ENCODE data around the gene NAAA. TPM values are rescaled to one million over a fixed set of nuclear protein-coding genes. Genes with fewer than 3 reads are reported as not detected.
A peak's percentile ranks its signal among the peaks of the same experiment; 100 is the strongest.
"Not testable (repeated sequence)": the region's sequence is repeated elsewhere in the genome, so short reads cannot be mapped to it uniquely, and the experiment has no call there.

The NAAA gene
- total and polyA plus RNA-seq, 5 experiments from 2014 or later, result 63.1 to 87.9 (median 81.0) TPM

DNA sequence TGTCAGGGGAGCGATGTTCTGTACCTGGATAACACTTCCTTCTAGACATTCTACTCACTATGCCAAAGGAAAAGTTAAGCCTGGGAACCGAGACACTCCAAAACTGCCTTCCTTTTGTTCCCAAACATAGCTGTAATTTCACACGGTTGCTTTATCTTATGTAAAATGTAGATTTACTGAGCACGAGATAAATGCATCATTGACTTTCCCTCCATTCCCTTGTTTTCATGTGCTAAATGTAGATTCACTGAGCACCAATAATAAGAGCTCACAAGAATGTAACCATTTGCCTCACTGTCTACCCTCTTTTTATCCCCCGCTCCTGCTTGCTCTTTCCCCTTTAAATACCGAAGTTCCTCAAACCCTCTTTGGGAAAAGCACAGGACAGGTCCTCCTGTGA lies 27.8 kb downstream of the NAAA start:
- Mint-ChIP-seq H3K27me3 (no peaks in the 10 kb centered on the region), H3K4me3 (no peak overlapping the region), H3K9me3 (peaks cover 0 to 6% (median 0%) of the 10 kb centered on the region in 9 donors), H3K4me1 (peaks cover 0 to 4% (median 0%) of the 10 kb centered on the region in 4 donors), H3K36me3 (peaks cover 0 to 64% (median 30%) of the 10 kb centered on the region in 3 donors), H3K27ac (peak overlapping the region in 2 of 10 donors; percentile 23 to 47)
- POLR2A ChIA-PET, result no interaction called here
- DNase-seq (no peak), ATAC-seq (no peak)

DNA sequence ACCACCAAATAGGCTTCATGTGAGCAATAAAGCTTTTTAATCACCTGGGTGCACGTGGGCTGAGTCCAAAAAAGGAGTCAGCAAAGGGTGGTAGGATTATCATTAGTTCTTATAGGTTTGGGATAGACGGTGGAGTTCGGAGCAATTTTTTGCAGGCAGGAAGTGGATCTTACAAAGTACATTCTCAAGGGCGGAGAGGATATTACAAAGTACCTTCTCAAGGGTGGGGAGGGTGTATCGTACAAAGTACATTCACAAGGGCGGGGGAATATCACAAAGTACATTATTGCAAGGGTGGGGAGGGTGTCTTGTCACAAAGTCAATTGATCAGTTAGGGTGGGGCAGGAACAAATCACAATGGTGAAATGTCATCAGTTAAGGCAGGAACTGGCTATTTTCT lies 30.0 kb downstream of the NAAA start:
- DNase-seq, H3K4me1 Mint-ChIP-seq, H3K27ac Mint-ChIP-seq, H3K4me3 Mint-ChIP-seq, ATAC-seq, H3K27me3 Mint-ChIP-seq, H3K9me3 Mint-ChIP-seq, POLR2A ChIA-PET: not testable (repeated sequence)
- peaks cover 0 to 45% (median 26%) of the 10 kb centered on the region in 3 donors for H3K36me3 Mint-ChIP-seq

DNA sequence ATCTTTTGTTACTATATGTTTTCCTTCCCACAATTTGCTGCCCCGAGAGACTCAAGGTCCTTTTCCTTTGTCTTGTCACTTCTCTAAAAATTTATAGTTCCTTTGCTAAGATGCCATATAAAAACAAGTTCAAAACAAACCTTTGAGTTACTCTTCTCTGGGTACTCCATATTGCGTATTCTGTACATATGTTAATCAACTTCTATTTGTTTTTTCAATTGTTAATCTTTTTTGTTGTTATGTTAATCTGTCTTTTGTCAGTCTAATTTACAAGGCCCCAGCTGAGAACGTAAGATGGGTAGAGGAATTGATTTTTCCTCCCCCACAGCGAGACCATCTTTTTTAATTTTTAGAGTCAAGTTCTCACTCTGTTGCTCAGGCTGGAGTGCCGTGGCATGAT lies 31.4 kb downstream of the NAAA start:
- Mint-ChIP-seq H3K4me1 (peaks cover 0 to 4% (median 0%) of the 10 kb centered on the region in 4 donors), H3K27me3 (no peaks in the 10 kb centered on the region), H3K27ac (no peak overlapping the region), H3K36me3 (peaks cover 0 to 33% (median 26%) of the 10 kb centered on the region in 3 donors), H3K4me3 (no peak overlapping the region), H3K9me3 (peaks cover 0 to 6% (median 0%) of the 10 kb centered on the region in 9 donors)
- no peak for ATAC-seq
- POLR2A ChIA-PET, result no interaction called here
- DNase-seq, result no peak

DNA sequence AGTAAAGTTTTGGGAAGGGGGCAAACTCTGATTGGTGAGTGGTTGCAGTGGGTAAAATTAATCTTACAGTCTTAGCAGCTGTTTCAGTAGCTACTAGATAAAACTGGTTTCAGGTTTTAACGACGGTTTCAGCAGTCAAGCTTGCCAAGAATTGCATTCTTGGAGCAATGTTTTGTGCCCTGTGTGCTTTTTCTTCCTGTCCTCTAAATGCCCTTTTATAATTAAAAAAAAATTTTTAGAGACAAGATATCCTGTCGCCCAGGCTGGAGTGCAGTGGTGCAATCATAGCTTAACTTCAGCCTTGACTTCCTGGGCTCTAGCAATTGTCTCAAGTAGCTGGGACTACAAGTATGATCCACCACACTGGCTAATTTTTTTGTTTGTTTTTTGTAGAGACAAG lies 32.3 kb downstream of the NAAA start:
- no peak for ATAC-seq
- no peak overlapping the region for H3K4me3 Mint-ChIP-seq
- H3K36me3 Mint-ChIP-seq, result peaks cover 0 to 24% (median 23%) of the 10 kb centered on the region in 3 donors
- peaks cover 0 to 6% (median 0%) of the 10 kb centered on the region in 9 donors for H3K9me3 Mint-ChIP-seq
- no peak overlapping the region for H3K27ac Mint-ChIP-seq
- peaks cover 0 to 4% (median 0%) of the 10 kb centered on the region in 4 donors for H3K4me1 Mint-ChIP-seq
- peaks cover 0 to 5% (median 0%) of the 10 kb centered on the region in 5 donors for H3K27me3 Mint-ChIP-seq
- POLR2A ChIA-PET, result no interaction called here
- no peak for DNase-seq

DNA sequence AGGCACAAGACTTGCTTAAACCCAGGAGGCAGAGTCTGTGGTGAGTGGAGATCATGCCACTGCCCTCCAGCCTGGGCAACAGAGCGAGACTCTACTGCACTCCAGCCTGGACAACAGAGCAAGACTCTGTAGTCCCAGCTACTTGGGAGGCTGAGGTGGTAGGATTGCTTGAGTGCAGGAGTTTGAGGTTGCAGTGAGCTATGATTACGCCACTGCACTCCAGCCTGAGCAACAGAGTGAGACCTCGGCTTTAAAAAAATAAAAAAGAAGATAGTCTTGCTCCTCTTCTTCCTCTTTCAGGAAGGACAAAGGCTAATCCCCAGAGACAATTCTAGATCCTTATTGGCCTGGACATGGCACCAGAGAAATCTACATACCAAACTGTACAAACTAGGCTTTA lies 32.8 kb downstream of the NAAA start:
- ATAC-seq (no peak), DNase-seq (no peak)
- peaks cover 0 to 6% (median 0%) of the 10 kb centered on the region in 9 donors for H3K9me3 Mint-ChIP-seq
- H3K27me3 Mint-ChIP-seq, result peaks cover 0 to 5% (median 0%) of the 10 kb centered on the region in 5 donors
- H3K4me3 Mint-ChIP-seq, result no peak overlapping the region
- peaks cover 0 to 4% (median 0%) of the 10 kb centered on the region in 4 donors for H3K4me1 Mint-ChIP-seq
- peaks cover 0 to 23% (median 18%) of the 10 kb centered on the region in 3 donors for H3K36me3 Mint-ChIP-seq
- no peak overlapping the region for H3K27ac Mint-ChIP-seq
- POLR2A ChIA-PET, result no interaction called here

DNA sequence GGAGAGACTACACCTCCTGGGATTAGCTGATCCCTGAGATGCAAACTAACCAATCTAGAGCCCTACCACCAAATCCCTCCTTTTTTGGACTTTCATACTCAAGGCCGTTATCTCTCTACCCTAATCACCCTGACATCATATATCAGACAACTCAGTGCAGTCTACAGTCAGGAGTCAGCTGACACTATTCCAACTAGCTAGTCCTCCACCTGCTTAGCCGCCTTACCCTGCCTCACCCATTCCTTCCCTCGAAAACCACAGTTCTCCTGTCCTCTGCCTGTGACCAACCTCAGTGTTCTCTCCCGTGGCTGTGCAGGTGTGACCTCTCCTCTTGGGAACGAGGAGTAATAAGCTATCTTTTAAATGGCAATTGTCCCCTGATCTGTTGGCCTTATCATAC lies 36.7 kb downstream of the NAAA start:
- no peak overlapping the region for H3K4me3 Mint-ChIP-seq
- H3K36me3 Mint-ChIP-seq, result no peaks in the 10 kb centered on the region
- peaks cover 0 to 7% (median 3%) of the 10 kb centered on the region in 5 donors for H3K27me3 Mint-ChIP-seq
- POLR2A ChIA-PET, result no interaction called here
- DNase-seq, result no peak
- no peaks in the 10 kb centered on the region for H3K9me3 Mint-ChIP-seq
- ATAC-seq, result no peak
- H3K27ac Mint-ChIP-seq, result no peak overlapping the region
- H3K4me1 Mint-ChIP-seq, result peaks cover 0 to 17% (median under 1%) of the 10 kb centered on the region in 4 donors

DNA sequence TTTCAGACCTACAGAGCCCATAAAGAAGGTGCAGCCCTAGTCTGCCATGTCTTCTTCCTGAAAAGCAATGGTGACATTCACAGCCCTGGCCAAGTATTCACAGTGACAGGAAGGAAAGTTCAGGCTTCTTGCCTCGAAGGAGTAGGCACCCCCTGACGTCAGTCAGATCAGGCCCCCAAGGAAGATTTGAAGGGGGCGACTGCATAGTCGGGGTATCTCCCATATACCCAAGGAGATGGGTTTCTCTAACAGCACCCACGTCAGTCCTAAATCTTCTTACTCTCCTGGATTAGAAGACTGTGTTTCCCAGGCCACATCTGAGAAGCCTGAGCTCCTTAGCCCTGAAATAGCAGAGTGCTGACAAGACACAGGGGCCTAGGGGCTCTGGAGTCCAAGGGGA lies 38.5 kb downstream of the NAAA start, which contains the start of gene PPEF2:
Gene PPEF2 (minus strand): TSS at position 101 of the 400 bp plus-strand sequence. CDS start 6,127 bp downstream, outside the sequence.
- Mint-ChIP-seq H3K4me1 (peaks cover 0 to 14% (median under 1%) of the 10 kb centered on the region in 4 donors), H3K36me3 (peaks cover 0 to 4% (median 0%) of the 10 kb centered on the region in 3 donors), H3K27ac (peak within 1 kb of the TSS in 2 of 10 donors; percentile 17 to 62), H3K4me3 (peak within 1 kb of the TSS in 1 of 10 donors; percentile 13), H3K27me3 (peaks cover 0 to 7% (median 5%) of the 10 kb centered on the region in 5 donors), H3K9me3 (peaks cover 0 to 3% (median 0%) of the 10 kb centered on the region in 9 donors)
- DNase-seq, result no peak
- POLR2A ChIA-PET, result no interaction called here
- ATAC-seq, result no peak

DNA sequence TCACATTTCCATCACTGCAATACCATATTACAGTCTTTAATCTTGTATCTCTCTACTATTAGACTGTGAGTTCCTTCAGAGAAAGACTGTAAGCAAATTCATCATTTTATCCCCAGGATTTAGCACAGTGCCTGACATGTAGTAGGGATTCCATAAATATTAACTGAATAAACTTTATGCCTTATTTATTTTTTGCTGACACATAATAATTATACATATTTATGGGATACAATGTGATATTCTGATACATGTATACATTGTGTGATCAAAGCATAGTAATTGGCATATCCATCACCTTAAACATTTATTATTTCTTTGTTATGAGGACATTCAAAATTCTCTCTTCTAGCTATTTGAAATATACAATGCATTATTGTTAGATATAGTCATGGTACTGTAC lies 42.3 kb downstream of the NAAA start:
- H3K27ac Mint-ChIP-seq, result no peak overlapping the region
- H3K36me3 Mint-ChIP-seq, result peaks cover 0 to 4% (median 0%) of the 10 kb centered on the region in 3 donors
- peaks cover 0 to 5% (median 2%) of the 10 kb centered on the region in 5 donors for H3K27me3 Mint-ChIP-seq
- DNase-seq (no peak), ATAC-seq (no peak)
- peaks cover 0 to 14% (median under 1%) of the 10 kb centered on the region in 4 donors for H3K4me1 Mint-ChIP-seq
- H3K4me3 Mint-ChIP-seq, result no peak overlapping the region
- POLR2A ChIA-PET, result no interaction called here
- peaks cover 0 to 3% (median 0%) of the 10 kb centered on the region in 9 donors for H3K9me3 Mint-ChIP-seq

DNA sequence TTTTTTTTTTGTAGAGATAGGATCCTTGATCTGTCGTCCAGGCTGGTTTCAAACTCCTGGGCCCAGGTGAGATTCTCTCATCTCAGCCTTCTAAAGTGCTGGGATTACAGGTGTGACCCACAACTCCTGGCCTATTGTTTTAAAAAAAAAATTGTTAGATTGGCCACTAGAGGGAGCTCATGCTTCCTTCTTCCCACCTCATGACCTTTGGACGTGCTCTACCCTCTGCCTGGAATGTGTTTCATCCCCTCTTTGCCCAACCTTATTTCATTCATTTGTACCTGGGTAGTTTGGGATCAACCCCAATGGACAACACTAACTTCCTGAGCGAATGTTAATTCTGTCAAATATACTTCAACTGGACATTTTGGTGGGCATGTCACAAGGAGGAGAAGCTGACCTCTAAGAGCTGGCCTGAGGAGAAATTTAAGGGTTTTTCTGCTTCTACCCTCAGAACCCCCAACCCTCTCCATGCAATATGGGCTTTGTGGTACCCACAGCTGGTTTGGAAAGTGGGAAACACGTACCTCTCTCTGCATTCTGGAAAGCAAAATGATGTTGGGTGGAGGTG lies 45.0 kb downstream of the NAAA start:
- Mint-ChIP-seq H3K27me3 (peaks cover 0 to 5% (median 0%) of the 10 kb centered on the region in 5 donors), H3K9me3 (peaks cover 0 to 3% (median 0%) of the 10 kb centered on the region in 9 donors), H3K4me3 (no peak overlapping the region), H3K36me3 (peaks cover 0 to 4% (median 0%) of the 10 kb centered on the region in 3 donors), H3K4me1 (no peaks in the 10 kb centered on the region), H3K27ac (no peak overlapping the region)
- POLR2A ChIA-PET, result interaction anchor here (0.9 kb wide), 1 partner anchor 95 kb away, joined by 3 read pairs; no protein-coding TSS in a partner anchor
- DNase-seq (peak in 4 of 10 donors; percentile 8 to 47 (median 40)), ATAC-seq (peak; percentile 42 to 60)

DNA sequence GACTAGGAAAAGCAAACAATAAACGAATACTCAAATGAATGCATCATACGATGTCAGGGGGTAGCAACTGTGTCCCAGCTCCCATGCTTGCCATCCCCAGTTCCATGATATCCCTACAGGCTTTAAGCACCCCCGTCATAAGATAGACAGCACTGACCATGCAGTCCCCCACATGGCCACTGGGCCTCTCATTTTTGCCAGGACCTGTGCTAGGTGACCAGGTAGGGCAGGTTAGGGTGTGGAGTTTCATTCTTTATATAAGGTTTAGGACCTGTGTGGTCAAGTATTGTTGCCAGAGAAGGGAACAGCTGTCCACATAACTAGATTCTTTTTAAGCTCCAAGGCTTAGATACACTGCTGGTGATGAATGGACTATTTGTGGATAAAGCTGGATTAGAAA lies 48.3 kb downstream of the NAAA start:
- Mint-ChIP-seq H3K36me3 (no peaks in the 10 kb centered on the region), H3K27ac (no peak overlapping the region), H3K9me3 (no peaks in the 10 kb centered on the region), H3K4me1 (no peaks in the 10 kb centered on the region), H3K27me3 (no peaks in the 10 kb centered on the region), H3K4me3 (no peak overlapping the region)
- DNase-seq (no peak), ATAC-seq (no peak)
- POLR2A ChIA-PET, result no interaction called here

DNA sequence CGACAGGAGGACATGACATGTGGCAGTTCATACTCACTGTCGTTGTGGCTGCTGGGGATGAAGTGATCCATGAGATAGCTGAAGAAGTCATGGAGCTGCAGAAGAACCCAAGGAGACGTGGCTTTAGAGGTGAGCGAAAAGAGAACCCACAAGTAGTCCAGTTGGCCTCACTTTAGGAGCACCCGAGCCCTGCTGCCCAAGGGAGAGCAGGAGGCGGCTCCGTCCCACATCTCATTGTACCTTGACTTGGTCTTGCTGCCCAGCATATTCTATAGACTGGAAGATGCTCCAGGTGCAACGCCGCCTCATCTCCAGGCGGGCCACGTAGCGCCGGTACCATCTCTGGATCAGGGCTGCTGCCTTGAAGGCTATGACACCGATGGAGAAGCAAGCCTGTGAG lies 49.2 kb downstream of the NAAA start:
- Mint-ChIP-seq H3K27ac (no peak overlapping the region), H3K4me3 (no peak overlapping the region), H3K9me3 (no peaks in the 10 kb centered on the region), H3K4me1 (no peaks in the 10 kb centered on the region), H3K36me3 (no peaks in the 10 kb centered on the region), H3K27me3 (no peaks in the 10 kb centered on the region)
- POLR2A ChIA-PET, result no interaction called here
- ATAC-seq (no peak), DNase-seq (no peak)

DNA sequence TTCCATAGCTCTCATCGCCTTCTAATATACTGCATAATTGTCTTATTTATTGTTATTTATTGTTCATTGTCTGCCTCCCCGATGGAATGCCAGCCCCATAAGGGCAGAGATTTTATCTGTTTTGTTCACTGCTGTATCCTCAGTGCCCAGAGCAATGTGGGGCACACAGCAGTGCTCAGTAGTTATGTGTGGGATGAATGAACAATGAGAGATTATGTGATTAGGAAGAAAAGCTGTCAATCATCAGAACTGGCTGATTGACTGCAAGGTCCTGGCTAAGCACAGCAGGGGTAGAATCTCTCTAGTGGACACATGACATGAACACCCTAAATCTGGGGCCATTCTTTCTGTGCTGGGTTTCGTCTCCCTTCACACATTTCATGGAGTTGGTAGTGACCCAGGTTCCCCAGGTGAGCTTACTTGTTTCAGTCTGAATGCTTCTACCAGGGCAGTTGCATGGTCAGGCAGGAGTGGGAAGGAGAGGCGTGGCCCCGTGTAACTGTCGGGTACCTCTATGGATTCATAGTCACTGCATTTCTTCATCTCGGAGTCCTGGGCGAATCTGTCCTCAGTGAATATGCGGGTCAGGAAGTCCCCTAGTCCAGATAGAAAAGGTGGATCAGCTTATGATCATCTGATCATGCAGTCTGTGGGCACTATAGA lies 51.1 kb downstream of the NAAA start:
- ATAC-seq (no peak), DNase-seq (no peak)
- H3K9me3 Mint-ChIP-seq, result no peaks in the 10 kb centered on the region
- H3K36me3 Mint-ChIP-seq, result no peaks in the 10 kb centered on the region
- POLR2A ChIA-PET, result no interaction called here
- no peaks in the 10 kb centered on the region for H3K4me1 Mint-ChIP-seq
- no peak overlapping the region for H3K27ac Mint-ChIP-seq
- H3K27me3 Mint-ChIP-seq, result peaks cover 0 to 2% (median 0%) of the 10 kb centered on the region in 5 donors
- H3K4me3 Mint-ChIP-seq, result no peak overlapping the region

DNA sequence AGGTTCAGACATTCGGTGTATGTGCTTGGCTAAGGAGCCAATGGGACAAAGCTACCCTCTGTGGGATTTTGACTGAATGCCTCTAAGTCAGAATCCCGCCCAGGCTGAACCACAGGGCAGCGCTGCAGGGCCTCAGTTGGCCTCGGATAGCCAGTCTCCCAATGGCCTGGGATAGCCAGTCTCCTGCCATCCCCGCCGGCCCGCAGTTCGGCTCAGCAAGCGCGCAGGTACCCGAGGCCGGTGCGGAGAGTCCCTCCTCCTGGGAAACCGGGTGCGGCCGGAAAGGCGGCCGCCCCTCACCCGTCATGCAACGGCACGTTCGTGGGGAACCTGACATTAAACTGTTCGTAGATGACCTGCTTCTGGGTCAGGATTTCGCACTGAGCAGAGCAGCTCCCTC lies 54.7 kb downstream of the NAAA start:
- no peaks in the 10 kb centered on the region for H3K9me3 Mint-ChIP-seq
- no peak overlapping the region for H3K4me3 Mint-ChIP-seq
- peaks cover 0 to 3% (median 0%) of the 10 kb centered on the region in 5 donors for H3K27me3 Mint-ChIP-seq
- ATAC-seq, result no peak
- peaks cover 0 to 6% (median 0%) of the 10 kb centered on the region in 3 donors for H3K36me3 Mint-ChIP-seq
- no peak overlapping the region for H3K27ac Mint-ChIP-seq
- DNase-seq, result no peak
- POLR2A ChIA-PET, result no interaction called here
- no peaks in the 10 kb centered on the region for H3K4me1 Mint-ChIP-seq
